ENCODE results near the gene STAC2. TPM values are rescaled to one million over a fixed set of nuclear protein-coding genes. Genes with fewer than 3 reads are reported as not detected.

The STAC2 gene
- total RNA-seq, 1 experiment from 2014 or later = 0.17 TPM

DNA sequence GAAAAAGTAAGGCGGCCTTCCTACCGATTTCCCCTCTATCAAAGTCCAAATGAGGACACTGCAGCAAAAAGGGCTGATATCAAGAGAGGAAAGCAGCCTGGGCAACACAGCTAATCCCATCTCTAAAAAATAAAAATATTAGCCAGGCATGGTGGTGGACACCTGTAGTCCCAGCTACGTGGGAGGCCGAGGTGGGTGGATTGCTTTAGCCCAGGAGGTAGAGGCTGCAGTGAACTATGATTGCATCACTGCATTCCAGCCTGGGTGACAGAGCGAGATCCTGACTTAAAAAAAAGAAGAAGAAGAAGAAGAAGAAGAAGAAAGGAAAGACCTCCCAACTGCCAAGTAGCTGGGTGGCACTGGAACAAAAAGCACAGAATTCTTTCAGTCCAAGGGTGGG lies 42.7 kb downstream of the STAC2 start:
- Histone ChIP-seq H2AFZ (no peak overlapping the region), H3K27me3 (ENCODE audit: insufficient read depth, low read depth) (no peaks in the 10 kb centered on the region), H3F3A (ENCODE audit: insufficient read depth, low read depth) (peaks cover 9% of the 10 kb centered on the region), H4K20me1 (ENCODE audit: insufficient read depth) (no peaks in the 10 kb centered on the region), H3K9me3 (ENCODE audit: insufficient read depth, low read depth) (no peaks in the 10 kb centered on the region), H3K4me1 (replicated peaks; ENCODE audit: insufficient read depth) (peaks cover 8% of the 10 kb centered on the region), H3K36me3 (ENCODE audit: low read depth) (no peaks in the 10 kb centered on the region), H3K9me2 (ENCODE audit: insufficient read depth) (no peaks in the 10 kb centered on the region), H3K4me3 (no peak overlapping the region), H3K79me2 (ENCODE audit: low read depth) (no peaks in the 10 kb centered on the region), H3K27ac (no peak overlapping the region), H3K4me2 (no peak overlapping the region)
- ChIA-PET POLR2A (ENCODE audit: unreplicated experiment) (no interaction called here), CTCF (no interaction called here)
- DNase-seq = no peak
- intact Hi-C loops (cut with micrococcal nuclease; ENCODE audit: unreplicated experiment) = no loop called here
- TF ChIP-seq EZH2 (IDR thresholded peaks at IDR 0.05; ENCODE audit: low read depth) (no peak), CTCF (conservative IDR thresholded peaks at IDR 0.05) (no peak)
- no TSS peak for BruUV-seq (replicated peaks)

DNA sequence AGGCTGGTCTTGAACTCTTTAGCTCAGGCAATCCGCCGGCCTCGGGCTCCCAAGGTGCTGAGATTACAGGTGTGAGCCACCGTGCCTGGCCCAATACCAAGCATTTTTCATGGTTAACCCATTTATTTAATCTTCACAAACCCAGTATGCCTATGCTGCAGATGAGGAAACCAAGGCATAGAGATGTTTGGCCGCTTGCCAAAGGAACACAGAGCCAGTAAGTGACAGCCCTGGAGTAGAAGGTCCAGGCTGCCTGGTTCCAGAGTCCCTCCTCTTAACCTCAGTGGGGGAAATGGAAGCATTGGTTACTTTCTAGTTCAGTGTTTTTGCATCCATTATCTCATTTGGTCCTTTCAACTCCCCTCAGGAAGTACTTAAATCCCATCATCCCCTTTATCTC lies 44.4 kb downstream of the STAC2 start:
- no peaks in the 10 kb centered on the region for H4K20me1 ChIP-seq (ENCODE audit: insufficient read depth)
- CTCF ChIA-PET = no interaction called here
- H3K4me1 ChIP-seq (replicated peaks; ENCODE audit: insufficient read depth) = peaks cover 8% of the 10 kb centered on the region
- no peaks in the 10 kb centered on the region for H3K9me2 ChIP-seq (ENCODE audit: insufficient read depth)
- no peaks in the 10 kb centered on the region for H3K36me3 ChIP-seq (ENCODE audit: low read depth)
- BruUV-seq (replicated peaks) = TSS peak; percentile 21
- H3F3A ChIP-seq (ENCODE audit: insufficient read depth, low read depth) = peaks cover 9% of the 10 kb centered on the region
- intact Hi-C loops (cut with micrococcal nuclease; ENCODE audit: unreplicated experiment) = no loop called here
- H3K27me3 ChIP-seq (ENCODE audit: insufficient read depth, low read depth) = no peaks in the 10 kb centered on the region
- no peak for DNase-seq
- H3K4me3 ChIP-seq = no peak overlapping the region
- TF ChIP-seq EZH2 (IDR thresholded peaks at IDR 0.05; ENCODE audit: low read depth) (no peak), CTCF (conservative IDR thresholded peaks at IDR 0.05) (no peak)
- H3K9me3 ChIP-seq (ENCODE audit: insufficient read depth, low read depth) = no peaks in the 10 kb centered on the region
- no peak overlapping the region for H3K27ac ChIP-seq
- H2AFZ ChIP-seq = no peak overlapping the region
- POLR2A ChIA-PET (ENCODE audit: unreplicated experiment) = no interaction called here
- H3K4me2 ChIP-seq = no peak overlapping the region
- no peaks in the 10 kb centered on the region for H3K79me2 ChIP-seq (ENCODE audit: low read depth)

DNA sequence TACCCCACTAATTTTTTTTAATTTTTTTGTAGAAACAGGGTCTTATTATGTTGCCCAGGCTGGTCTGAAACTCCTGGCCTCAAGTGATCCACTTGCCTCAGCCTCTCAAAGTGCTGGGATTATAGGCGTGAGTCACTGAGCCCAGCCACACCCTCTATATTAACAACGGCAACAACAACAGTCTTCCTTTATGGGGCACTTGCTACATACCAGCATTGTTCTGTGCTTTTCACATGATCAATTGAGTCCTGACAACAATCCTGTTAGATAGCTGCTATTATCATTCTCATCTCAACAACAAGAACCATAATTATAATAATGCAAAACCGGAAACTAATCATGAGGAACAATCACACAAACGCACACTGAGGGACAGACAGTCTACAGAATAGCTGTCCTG lies 47.2 kb downstream of the STAC2 start:
- no TSS peak for BruUV-seq (replicated peaks)
- peak; percentile 35 to 74 for DNase-seq
- peaks cover 8% of the 10 kb centered on the region for H3K4me1 ChIP-seq (replicated peaks; ENCODE audit: insufficient read depth)
- H3K9me3 ChIP-seq (ENCODE audit: insufficient read depth, low read depth) = no peaks in the 10 kb centered on the region
- no peaks in the 10 kb centered on the region for H3K36me3 ChIP-seq (ENCODE audit: low read depth)
- H3K9me2 ChIP-seq (ENCODE audit: insufficient read depth) = no peaks in the 10 kb centered on the region
- H2AFZ ChIP-seq = no peak overlapping the region
- no peaks in the 10 kb centered on the region for H3K79me2 ChIP-seq (ENCODE audit: low read depth)
- peak overlapping the region; percentile 10; the same call in 1 of the 2 replicates for H3K4me2 ChIP-seq
- ChIA-PET POLR2A (ENCODE audit: unreplicated experiment) (no interaction called here), CTCF (no interaction called here)
- intact Hi-C loops (cut with micrococcal nuclease; ENCODE audit: unreplicated experiment) = no loop called here
- 0 out of 2 replicates have a peak overlapping the region, but pooled peaks have one; percentile 17 for H3K27ac ChIP-seq
- no peak overlapping the region for H3K4me3 ChIP-seq
- H4K20me1 ChIP-seq (ENCODE audit: insufficient read depth) = no peaks in the 10 kb centered on the region
- H3F3A ChIP-seq (ENCODE audit: insufficient read depth, low read depth) = peaks cover 9% of the 10 kb centered on the region
- no peak for TF ChIP-seq EZH2 (IDR thresholded peaks at IDR 0.05; ENCODE audit: low read depth)
- no peak for TF ChIP-seq CTCF (conservative IDR thresholded peaks at IDR 0.05)
- H3K27me3 ChIP-seq (ENCODE audit: insufficient read depth, low read depth) = no peaks in the 10 kb centered on the region

Measured in PC-9 (cell line).